ENCODE results near the gene SUCNR1.
"Not testable (repeated sequence)": the region's sequence is repeated elsewhere in the genome, so short reads cannot be mapped to it uniquely, and the experiment has no call there.

SUCNR1 gene

DNA sequence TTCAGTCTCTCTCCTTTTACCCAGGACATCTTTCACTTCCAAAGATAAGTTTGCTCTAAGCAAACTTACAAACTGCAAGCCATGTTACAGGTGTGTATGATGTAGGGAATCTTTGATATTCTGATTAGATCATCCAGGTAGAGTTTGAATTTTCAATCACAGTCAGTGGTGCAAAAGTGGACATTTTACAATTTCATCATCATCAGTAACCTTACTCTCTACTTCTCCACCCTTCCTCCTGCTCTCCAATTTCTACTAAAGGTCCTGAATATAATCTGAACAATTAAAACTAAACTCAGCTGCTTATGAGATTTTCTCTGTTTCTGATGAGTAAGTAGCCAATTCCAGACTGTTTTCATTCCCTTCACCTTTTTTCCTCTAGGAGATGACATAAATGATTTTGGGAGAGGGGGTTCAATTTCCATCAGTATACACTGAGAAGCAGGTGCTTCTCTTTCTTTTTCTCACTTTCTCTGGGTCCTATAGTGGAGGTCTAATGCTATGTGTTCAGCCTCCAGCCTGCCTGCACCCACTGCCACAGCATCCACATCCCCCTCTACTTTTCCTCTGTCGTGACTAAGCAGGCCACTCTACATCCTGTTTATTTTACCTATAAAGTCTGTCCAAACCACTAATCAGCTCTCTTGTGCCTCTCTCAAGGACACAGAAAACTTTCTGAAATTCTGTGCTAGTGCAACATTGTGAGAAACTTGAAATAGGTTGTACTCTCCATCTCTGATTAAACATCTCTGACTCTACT is 27.6 kb downstream of the SUCNR1 start:
- DNase-seq, result no peak

DNA sequence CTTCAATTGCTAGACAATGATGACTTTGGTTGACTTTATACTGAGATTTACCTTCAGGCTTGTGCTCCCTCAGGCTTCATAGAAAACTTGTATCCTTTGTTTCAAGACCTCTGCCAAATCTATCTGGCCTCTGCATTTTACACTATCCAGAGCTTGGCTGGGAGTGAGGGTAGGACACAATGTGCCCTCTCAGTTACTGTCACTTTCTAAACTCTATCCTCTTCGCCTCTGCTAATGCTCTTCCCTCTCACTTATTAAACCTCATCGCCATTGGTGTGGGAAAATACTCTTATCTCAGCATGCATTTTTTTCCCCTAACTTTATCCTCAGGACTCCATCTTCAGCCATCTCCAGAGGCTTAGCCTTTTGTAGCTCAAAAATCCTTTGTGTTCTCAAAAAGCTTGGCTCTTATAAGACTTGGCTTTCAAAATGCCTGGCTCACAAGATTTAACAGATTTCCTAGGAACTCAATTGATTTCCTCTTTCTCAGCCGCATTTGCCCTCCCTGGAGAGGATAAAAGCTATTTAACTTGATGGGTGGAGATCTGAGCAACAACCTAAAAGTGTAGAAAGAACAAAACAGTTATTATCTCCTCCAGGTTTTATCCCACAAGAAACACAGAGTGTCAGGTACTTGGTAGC is 28.3 kb downstream of the SUCNR1 start:
- DNase-seq, result no peak

- DNase-seq, result peak; percentile 34 to 50 (median 48)
Measured at GRCh38 chr3:151903501-151903991, 30.1 kb downstream of the SUCNR1 start.

DNA sequence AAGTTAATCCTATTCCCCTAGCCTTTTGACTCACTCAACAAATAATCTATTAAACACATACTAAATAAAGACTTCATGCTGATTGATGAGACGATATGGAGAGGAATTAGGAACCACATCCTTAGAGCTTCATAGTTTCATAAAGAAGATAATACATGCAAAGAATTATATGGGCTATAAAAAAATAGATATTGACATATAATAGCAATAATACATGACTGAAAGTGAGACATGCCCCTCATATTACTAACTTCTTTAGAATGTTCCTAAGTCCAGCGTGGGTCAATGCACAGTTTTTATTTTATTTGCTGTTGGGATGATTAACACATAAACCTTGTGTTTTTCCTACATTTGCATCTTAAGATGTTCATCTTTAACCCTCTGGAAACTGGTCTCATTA is 32.2 kb downstream of the SUCNR1 start:
- DNase-seq, result no peak

DNA sequence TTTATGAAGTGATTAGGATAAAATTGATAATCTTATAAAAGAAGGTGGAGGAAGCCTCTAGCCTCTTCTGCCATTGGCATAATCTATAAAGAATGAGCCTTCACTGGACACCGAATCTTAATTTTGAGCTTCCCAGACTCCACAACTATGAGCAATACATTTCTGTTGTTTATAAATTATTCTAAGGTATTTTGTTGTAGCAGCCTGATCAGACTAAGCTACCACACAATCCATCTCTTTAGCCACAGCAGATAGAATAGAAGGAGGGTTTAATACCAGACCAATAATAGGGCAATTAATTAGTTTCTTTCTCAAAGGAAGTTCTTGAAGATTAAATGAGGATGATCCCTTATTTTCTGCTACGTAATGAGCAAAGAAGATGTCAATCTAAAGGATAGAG is 33.3 kb downstream of the SUCNR1 start:
- no peak for DNase-seq

GRCh38 chr3:151908399-151908798 is 35.0 kb downstream of the SUCNR1 start:
- DNase-seq, result no peak

GRCh38 chr3:151909681-151910405 is 36.4 kb downstream of the SUCNR1 start:
- DNase-seq, result no peak

GRCh38 chr3:151911462-151911861 is 38.0 kb downstream of the SUCNR1 start:
- DNase-seq, result no peak

- DNase-seq, result no peak
Measured at GRCh38 chr3:151912028-151912427, 38.6 kb downstream of the SUCNR1 start.

- no peak for DNase-seq
Measured at GRCh38 chr3:151916781-151917180, 43.3 kb downstream of the SUCNR1 start.

DNA sequence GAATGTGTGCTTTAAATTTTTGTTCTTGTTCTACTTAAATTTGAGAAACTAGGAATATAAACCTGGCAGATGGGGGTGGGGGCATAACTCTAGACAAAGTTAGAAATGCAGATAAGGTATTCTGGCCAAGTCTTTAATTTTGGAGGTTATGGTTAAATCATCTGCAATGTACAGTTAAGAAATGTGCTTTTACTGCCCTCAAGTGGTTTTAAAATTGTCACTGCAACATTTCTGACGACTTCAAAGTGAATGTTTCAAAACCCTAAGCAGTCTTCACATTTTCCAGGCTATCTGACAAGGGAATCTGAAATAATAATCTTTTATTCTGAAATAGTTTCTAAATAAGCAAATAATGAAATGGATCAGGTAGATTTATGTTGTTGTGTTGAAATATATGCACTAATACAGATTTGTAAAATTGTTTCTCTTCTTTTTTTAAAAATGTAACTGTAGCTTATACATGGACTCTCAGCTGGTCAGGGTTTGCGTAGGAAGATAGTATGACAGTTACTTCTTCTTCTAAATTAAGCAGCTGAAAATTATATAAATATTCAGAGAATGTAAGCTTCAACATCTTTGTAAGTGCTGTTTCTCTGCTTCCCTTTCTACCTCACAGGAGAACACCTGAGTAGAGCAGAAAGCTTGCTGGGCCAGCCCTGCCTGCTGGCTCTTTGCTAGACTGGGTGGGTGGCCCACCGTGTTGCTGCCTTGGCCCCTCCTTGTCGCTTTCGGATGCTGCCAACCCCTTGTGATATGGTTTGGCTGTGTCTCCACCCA is 45.0 kb downstream of the SUCNR1 start:
- peak; percentile 50 to 76 (median 66) for DNase-seq

- no peak for DNase-seq
Measured at GRCh38 chr3:151919030-151919328, 45.5 kb downstream of the SUCNR1 start.

DNA sequence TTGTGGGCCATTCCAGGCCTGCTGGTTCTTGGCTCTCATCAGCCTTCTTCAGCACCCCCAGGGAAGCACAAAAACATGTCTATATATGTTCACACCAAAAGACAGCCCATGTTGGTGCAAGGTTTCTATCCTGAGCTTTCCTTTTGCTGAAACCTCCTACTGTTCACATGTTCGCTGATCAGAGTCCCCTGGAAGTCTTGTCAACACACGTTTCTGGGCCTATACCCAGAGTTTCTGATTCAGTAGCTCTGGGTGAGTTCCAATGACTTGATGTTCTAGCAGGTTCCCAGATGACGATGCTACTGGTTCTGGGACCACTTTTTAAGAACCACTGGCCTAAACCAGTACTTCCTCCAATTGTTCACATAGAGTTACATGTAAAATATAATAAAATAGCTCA is 46.0 kb downstream of the SUCNR1 start:
- DNase-seq, result no peak

DNA sequence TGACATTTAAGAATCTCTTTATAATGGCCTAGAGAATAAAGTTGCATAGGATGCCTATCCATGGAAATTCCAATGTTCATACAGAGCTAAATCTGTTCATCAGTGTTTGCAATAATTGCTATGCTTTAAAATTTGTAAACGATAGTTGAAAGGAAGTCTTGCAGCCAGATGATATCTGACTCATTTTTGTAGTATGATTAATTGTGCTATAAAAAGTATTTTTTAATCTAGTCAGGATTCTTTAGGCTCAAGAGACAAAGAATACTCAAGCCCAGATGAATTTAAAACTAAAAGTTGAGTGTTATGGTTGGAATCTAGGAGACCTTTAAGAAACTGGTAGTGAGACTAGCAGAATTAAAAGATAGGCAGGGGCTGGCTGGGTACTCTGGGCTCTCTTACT is 50.5 kb downstream of the SUCNR1 start:
- no peak for DNase-seq

GRCh38 chr3:151924753-151925152 is 51.3 kb downstream of the SUCNR1 start:
- DNase-seq, result no peak

- no peak for DNase-seq
Measured at GRCh38 chr3:151925419-151925818, 52.0 kb downstream of the SUCNR1 start.

DNA sequence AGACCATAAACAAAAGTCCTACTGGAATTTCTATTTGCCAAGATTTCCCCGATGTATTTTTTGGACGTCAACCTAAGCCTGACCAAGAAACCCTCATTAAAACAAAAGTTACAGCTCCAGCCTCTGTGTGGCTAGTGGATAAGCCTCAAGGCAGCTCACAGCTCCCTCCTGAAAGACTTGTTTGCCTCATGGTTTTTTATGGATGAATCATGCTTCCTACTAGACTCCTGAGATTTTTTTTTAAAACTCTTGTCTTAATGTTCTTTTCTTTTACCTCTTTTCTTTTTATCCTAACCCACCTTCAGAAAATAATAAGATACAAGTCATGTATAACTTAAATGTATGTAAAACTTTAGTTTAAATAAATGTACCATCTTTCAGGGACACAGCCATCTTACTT is 52.4 kb downstream of the SUCNR1 start:
- no peak for DNase-seq

DNA sequence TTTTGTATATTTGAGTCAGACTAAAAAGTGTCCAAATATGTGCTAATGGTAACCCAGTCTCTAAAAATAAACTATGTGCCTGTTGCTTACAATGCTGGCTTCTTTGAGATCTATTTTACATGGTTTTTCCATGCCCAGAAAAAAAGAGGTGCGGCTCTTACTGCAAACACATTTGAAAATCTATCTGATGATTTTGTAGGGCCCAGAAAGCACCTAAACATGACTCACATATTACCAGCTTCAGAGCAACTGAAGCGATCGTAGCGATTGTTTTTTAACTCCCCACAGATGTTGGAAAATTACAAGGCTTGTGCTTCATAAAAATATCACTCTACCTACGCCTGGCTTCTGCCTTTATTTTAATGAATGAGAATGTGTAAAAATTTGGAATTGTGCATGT is 53.5 kb downstream of the SUCNR1 start:
- no peak for DNase-seq

- DNase-seq, result not testable (repeated sequence)
Measured at GRCh38 chr3:151927915-151928525, 54.6 kb downstream of the SUCNR1 start.

- DNase-seq, result no peak
Measured at GRCh38 chr3:151931171-151931570, 57.7 kb downstream of the SUCNR1 start.

DNA sequence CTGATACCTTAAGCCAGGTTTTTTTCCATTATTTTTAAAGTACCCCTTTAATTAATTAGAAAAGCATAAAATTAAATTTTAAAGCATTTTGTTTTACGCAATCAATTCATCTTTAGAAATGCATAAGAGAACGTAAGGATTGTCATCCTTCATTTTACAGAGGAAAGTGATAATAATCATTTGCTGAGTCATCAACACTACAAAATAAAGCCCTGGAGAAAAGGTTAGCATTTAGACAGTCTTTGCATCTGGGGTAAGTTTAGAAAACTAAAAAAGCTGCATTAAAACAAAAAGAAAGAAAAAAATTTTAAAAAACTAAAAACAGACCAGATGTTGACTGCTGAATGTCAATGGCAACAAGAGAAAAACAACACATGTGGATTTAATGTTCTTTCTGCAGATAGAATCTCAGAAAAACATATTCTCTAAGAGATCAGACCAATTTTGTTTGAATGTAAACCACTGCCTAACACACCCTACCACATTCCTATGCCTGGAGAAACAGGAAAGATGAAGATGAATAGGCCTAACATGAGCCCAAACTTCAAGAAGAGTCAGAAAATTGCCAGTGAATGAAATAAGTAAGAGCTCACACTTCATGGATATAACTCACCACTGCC is 59.9 kb downstream of the SUCNR1 start:
- DNase-seq, result no peak
